Progenitor cell of endocrine pancreas (in vitro differentiated cells): ENCODE results near the gene PARP14. TPM values are rescaled to one million over a fixed set of nuclear protein-coding genes. Genes with fewer than 3 reads are reported as not detected.

Source experiments
- DNase-seq: peaks from one replicate; pipeline ENCODE4 v3.0.0; 2021; ENCODE audit warnings: low spot score; ENCODE audit not compliant: unreplicated experiment
- H3K27ac Mint-ChIP-seq: 2 replicates; pipeline ENCODE4 v1.8.0; 2021; ENCODE audit warnings: mild to moderate bottlenecking, moderate library complexity, mixed read lengths
- H3K27me3 Mint-ChIP-seq: 2 replicates; pipeline ENCODE4 v1.8.0; 2021; ENCODE audit warnings: mixed read lengths
- H3K36me3 Mint-ChIP-seq: 2 replicates; pipeline ENCODE4 v1.8.0; 2022; ENCODE audit warnings: mixed read lengths; ENCODE audit not compliant: insufficient read depth
- H3K4me1 Mint-ChIP-seq: 2 replicates; pipeline ENCODE4 v1.8.0; 2021; ENCODE audit warnings: low read depth, mixed read lengths
- H3K4me3 Mint-ChIP-seq: 2 replicates; pipeline ENCODE4 v1.8.0; 2021; ENCODE audit warnings: low read depth, mild to moderate bottlenecking, moderate library complexity, mixed read lengths
- H3K9me3 Mint-ChIP-seq: 2 replicates; pipeline ENCODE4 v1.8.0; 2021; ENCODE audit warnings: low read depth, mixed read lengths
- total RNA-seq: library from RNA; stranded (reverse); gene quantifications from 2 replicates; pipeline ENCODE4 v1.2.1, GENCODE V29; 2021
- TF ChIP-seq, protein P1 (sequence below): fragments of 200-600 bp; sonication (generic); IDR thresholded peaks from one replicate; pipeline ENCODE4 v1.5.0; 2021; ENCODE audit warnings: antibody characterized with exemption, mild to moderate bottlenecking; ENCODE audit not compliant: unreplicated experiment

Gene PARP14
- total RNA-seq, 1 donor from 2014 or later: 20.0 TPM

DNA sequence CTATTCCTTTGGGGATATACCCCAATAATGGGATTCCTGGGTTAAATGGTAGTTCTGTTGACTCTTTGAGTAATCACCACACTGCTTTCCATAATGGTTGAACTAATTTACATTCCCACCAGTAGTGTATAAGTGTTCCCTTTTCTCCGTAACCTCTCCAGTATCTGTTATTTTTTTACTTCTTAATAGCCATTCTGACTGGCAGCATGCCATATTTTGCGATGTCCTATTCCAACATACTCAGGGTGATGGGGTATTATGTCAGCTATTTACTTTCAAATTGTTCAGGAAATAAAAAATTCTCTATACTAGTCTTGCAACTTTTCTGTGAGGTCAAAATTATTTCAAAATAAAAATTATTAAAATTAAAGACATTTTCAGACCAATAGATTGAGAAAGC, 9.1 kb upstream of the PARP14 start:
- peaks cover 3% of the 10 kb centered on the region for H3K9me3 Mint-ChIP-seq
- H3K27ac Mint-ChIP-seq: no peak overlapping the region
- no peaks in the 10 kb centered on the region for H3K27me3 Mint-ChIP-seq
- DNase-seq: no peak
- TF ChIP-seq, protein P1, sequence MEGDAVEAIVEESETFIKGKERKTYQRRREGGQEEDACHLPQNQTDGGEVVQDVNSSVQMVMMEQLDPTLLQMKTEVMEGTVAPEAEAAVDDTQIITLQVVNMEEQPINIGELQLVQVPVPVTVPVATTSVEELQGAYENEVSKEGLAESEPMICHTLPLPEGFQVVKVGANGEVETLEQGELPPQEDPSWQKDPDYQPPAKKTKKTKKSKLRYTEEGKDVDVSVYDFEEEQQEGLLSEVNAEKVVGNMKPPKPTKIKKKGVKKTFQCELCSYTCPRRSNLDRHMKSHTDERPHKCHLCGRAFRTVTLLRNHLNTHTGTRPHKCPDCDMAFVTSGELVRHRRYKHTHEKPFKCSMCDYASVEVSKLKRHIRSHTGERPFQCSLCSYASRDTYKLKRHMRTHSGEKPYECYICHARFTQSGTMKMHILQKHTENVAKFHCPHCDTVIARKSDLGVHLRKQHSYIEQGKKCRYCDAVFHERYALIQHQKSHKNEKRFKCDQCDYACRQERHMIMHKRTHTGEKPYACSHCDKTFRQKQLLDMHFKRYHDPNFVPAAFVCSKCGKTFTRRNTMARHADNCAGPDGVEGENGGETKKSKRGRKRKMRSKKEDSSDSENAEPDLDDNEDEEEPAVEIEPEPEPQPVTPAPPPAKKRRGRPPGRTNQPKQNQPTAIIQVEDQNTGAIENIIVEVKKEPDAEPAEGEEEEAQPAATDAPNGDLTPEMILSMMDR: no peak
- H3K36me3 Mint-ChIP-seq: no peaks in the 10 kb centered on the region
- no peak overlapping the region for H3K4me3 Mint-ChIP-seq
- H3K4me1 Mint-ChIP-seq: no peaks in the 10 kb centered on the region

DNA sequence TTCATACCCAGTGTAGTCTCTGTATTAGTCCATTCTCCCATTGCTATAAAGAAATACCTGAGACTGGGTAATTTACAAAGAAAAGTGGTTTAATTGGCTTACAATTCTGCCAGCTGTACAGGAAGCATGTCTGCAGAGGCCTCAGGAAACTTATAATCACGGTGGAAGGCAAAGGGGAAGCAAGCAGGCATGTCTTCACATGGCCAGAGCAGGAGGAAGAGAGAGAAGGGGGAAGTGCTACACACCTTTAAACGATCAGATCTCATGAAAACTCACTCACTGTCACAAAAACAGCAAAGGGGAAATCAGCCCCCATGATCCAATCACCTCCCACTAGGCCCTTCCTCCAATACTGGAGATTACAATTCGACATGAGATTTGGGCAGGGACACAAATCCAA, 6.3 kb upstream of the PARP14 start:
- TF ChIP-seq, protein P1: no peak
- H3K4me3 Mint-ChIP-seq: no peak overlapping the region
- H3K9me3 Mint-ChIP-seq: no peaks in the 10 kb centered on the region
- no peaks in the 10 kb centered on the region for H3K36me3 Mint-ChIP-seq
- peaks cover 2% of the 10 kb centered on the region for H3K4me1 Mint-ChIP-seq
- H3K27me3 Mint-ChIP-seq: peaks cover 3% of the 10 kb centered on the region
- DNase-seq: no peak
- H3K27ac Mint-ChIP-seq: no peak overlapping the region

- Mint-ChIP-seq H3K27ac (no peak overlapping the region), H3K27me3 (peaks cover 7% of the 10 kb centered on the region), H3K4me1 (peaks cover 16% of the 10 kb centered on the region), H3K36me3 (no peaks in the 10 kb centered on the region), H3K4me3 (no peak overlapping the region), H3K9me3 (no peaks in the 10 kb centered on the region)
- DNase-seq: no peak
- TF ChIP-seq, protein P1: no peak
These were observed 3.9 kb upstream of the PARP14 start for GRCh38 chr3:122676759-122677158.

DNA sequence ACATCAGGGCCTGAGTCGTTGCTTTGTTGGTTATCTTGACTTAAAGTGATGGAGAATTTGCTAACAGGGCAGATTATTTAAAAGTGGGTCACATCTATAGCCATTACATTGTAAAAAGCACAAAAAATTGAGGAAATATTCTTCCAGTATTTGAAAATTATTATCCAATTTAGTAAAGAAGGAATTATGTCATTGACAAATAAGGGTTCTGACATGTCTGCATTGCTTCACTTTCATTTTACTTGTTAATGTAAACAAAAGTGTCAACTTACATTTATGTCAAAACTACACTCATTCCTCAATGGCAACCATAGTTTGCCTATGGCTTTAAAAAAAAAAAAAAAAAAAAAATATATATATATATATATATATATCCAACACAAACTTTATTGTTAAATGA, 3.4 kb upstream of the PARP14 start:
- H3K36me3 Mint-ChIP-seq: no peaks in the 10 kb centered on the region
- H3K27me3 Mint-ChIP-seq: peaks cover 7% of the 10 kb centered on the region
- H3K4me3 Mint-ChIP-seq: no peak overlapping the region
- TF ChIP-seq, protein P1: no peak
- peaks cover 16% of the 10 kb centered on the region for H3K4me1 Mint-ChIP-seq
- H3K9me3 Mint-ChIP-seq: no peaks in the 10 kb centered on the region
- no peak overlapping the region for H3K27ac Mint-ChIP-seq
- DNase-seq: no peak

- Mint-ChIP-seq H3K27me3 (peaks cover 7% of the 10 kb centered on the region), H3K9me3 (no peaks in the 10 kb centered on the region), H3K4me1 (peaks cover 16% of the 10 kb centered on the region), H3K36me3 (no peaks in the 10 kb centered on the region), H3K4me3 (no peak overlapping the region), H3K27ac (no peak overlapping the region)
- TF ChIP-seq, protein P1: no peak
- DNase-seq: no peak
These were observed 2.1 kb upstream of the PARP14 start for GRCh38 chr3:122678506-122678905.
